Astrocyte (in vitro differentiated cells and primary cell): ENCODE measurements around the gene IFT52. TPM values are rescaled to one million over a fixed set of nuclear protein-coding genes. Genes with fewer than 3 reads are reported as not detected.

Experiments used
- DNase-seq: peaks from one replicate; pipeline ENCODE4 v3.0.0-alpha.2; 2010; ENCODE audit warnings: low read depth
- FAIRE-seq: peaks from 2 replicates; lab custom pipeline; 2011; peaks lifted over from hg19 to GRCh38; lab: Jason Lieb, UNC
- H2AFZ ChIP-seq: 2 replicates; pipeline ENCODE4 v1.6.0; 2012; ENCODE audit warnings: low read depth, low read length, inconsistent platforms
- H3K27ac ChIP-seq: 2 replicates; pipeline ENCODE4 v1.5.1; 2011; ENCODE audit warnings: low read depth, low read length, inconsistent platforms
- H3K27me3 ChIP-seq: 2 replicates; pipeline ENCODE4 v1.6.0; 2011; ENCODE audit warnings: low read length, inconsistent platforms; ENCODE audit not compliant: insufficient read depth
- H3K36me3 ChIP-seq: 2 replicates; pipeline ENCODE4 v1.5.1; 2011; ENCODE audit warnings: low read length, inconsistent platforms; ENCODE audit not compliant: insufficient read depth
- H3K4me1 ChIP-seq: 2 replicates; pipeline ENCODE4 v1.5.1; 2011; ENCODE audit warnings: low read length, inconsistent platforms; ENCODE audit not compliant: insufficient read depth
- H3K4me2 ChIP-seq: 2 replicates; pipeline ENCODE4 v1.6.0; 2012; ENCODE audit warnings: low read length, inconsistent platforms
- H3K4me3 ChIP-seq: 2 replicates; pipeline ENCODE4 v1.5.1; 2011; ENCODE audit warnings: low read depth, mild to moderate bottlenecking, low read length, inconsistent platforms; ENCODE audit not compliant: insufficient read depth
- H3K79me2 ChIP-seq: 2 replicates; pipeline ENCODE4 v1.6.0; 2012; ENCODE audit warnings: mild to moderate bottlenecking, low read length, inconsistent platforms; ENCODE audit not compliant: insufficient read depth
- H3K9ac ChIP-seq: 2 replicates; pipeline ENCODE4 v1.6.0; 2012; ENCODE audit warnings: mild to moderate bottlenecking, low read length, inconsistent platforms
- H3K9me3 ChIP-seq: 2 replicates; pipeline ENCODE4 v1.5.1; 2012; ENCODE audit warnings: low read depth, mild to moderate bottlenecking, low read length, inconsistent platforms; ENCODE audit not compliant: insufficient read depth
- H4K20me1 ChIP-seq: 2 replicates; pipeline ENCODE4 v1.6.0; 2012; ENCODE audit warnings: low read length, inconsistent platforms; ENCODE audit not compliant: insufficient read depth
- H3K27ac Mint-ChIP-seq: one replicate; pipeline ENCODE4 v1.8.0; 2021; ENCODE audit warnings: mild to moderate bottlenecking, mixed read lengths; ENCODE audit not compliant: unreplicated experiment
- H3K27me3 Mint-ChIP-seq: one replicate; pipeline ENCODE4 v1.8.0; 2021; ENCODE audit warnings: low read depth, mixed read lengths; ENCODE audit not compliant: unreplicated experiment
- H3K36me3 Mint-ChIP-seq: one replicate; pipeline ENCODE4 v1.8.0; 2021; ENCODE audit warnings: low read depth, mixed read lengths; ENCODE audit not compliant: unreplicated experiment
- H3K4me1 Mint-ChIP-seq: one replicate; pipeline ENCODE4 v1.8.0; 2021; ENCODE audit warnings: low read depth, mixed read lengths; ENCODE audit not compliant: unreplicated experiment
- H3K4me3 Mint-ChIP-seq: one replicate; pipeline ENCODE4 v1.8.0; 2021; ENCODE audit warnings: mild to moderate bottlenecking, moderate library complexity, mixed read lengths; ENCODE audit not compliant: unreplicated experiment
- H3K9me3 Mint-ChIP-seq: one replicate; pipeline ENCODE4 v1.8.0; 2021; ENCODE audit warnings: mild to moderate bottlenecking, mixed read lengths; ENCODE audit not compliant: unreplicated experiment
- CTCF ChIP-seq: IDR thresholded peaks from 2 replicates; pipeline ENCODE4 v1.5.1; 2011; ENCODE audit warnings: low read depth, mild to moderate bottlenecking, inconsistent platforms, low read length, moderate library complexity; ENCODE audit not compliant: insufficient read depth
- EZH2 ChIP-seq: IDR thresholded peaks from 2 replicates; pipeline ENCODE4 v1.6.1; 2012; ENCODE audit warnings: mild to moderate bottlenecking, low read length, inconsistent platforms; ENCODE audit not compliant: insufficient read depth
- total RNA-seq: library from RNA; stranded (reverse); gene quantifications from 2 replicates; pipeline ENCODE4 v1.2.1, GENCODE V29; 2021

Gene IFT52
- total RNA-seq, 1 donor from 2014 or later: 27.0 TPM

- no peak for TF ChIP-seq EZH2
- no peak for TF ChIP-seq CTCF
- no peak overlapping the region for H3K4me3 ChIP-seq
These were observed 31.4 kb upstream of the IFT52 start for GRCh38 chr20:43559147-43559987.

GRCh38 chr20:43560974-43561373 lies 29.8 kb upstream of the IFT52 start:
- H3K27ac ChIP-seq: no peak overlapping the region
- peaks cover 14% of the 10 kb centered on the region for H3K4me1 Mint-ChIP-seq
- H3K36me3 Mint-ChIP-seq: no peaks in the 10 kb centered on the region
- H2AFZ ChIP-seq: no peak overlapping the region
- H3K4me3 Mint-ChIP-seq: no peak overlapping the region
- no peaks in the 10 kb centered on the region for H3K9me3 ChIP-seq
- H3K27me3 Mint-ChIP-seq: peaks cover 7% of the 10 kb centered on the region
- TF ChIP-seq CTCF: no peak
- no peak for TF ChIP-seq EZH2
- FAIRE-seq (no peak), DNase-seq (no peak)
- no peak overlapping the region for H3K4me3 ChIP-seq
- H3K9me3 Mint-ChIP-seq: no peaks in the 10 kb centered on the region
- no peaks in the 10 kb centered on the region for H4K20me1 ChIP-seq
- H3K36me3 ChIP-seq: no peaks in the 10 kb centered on the region
- peaks cover 6% of the 10 kb centered on the region for H3K4me1 ChIP-seq
- no peaks in the 10 kb centered on the region for H3K27me3 ChIP-seq
- no peak overlapping the region for H3K4me2 ChIP-seq
- H3K9ac ChIP-seq: no peak overlapping the region
- no peak overlapping the region for H3K27ac Mint-ChIP-seq
- H3K79me2 ChIP-seq: no peaks in the 10 kb centered on the region

More at GRCh38 chr20:43559147-43559987, 31.4 kb upstream of the IFT52 start:
- H3K4me1 ChIP-seq: peaks cover 6% of the 10 kb centered on the region
- H3K79me2 ChIP-seq: no peaks in the 10 kb centered on the region
- H3K9me3 Mint-ChIP-seq: no peaks in the 10 kb centered on the region
- no peak overlapping the region for H3K4me2 ChIP-seq
- H2AFZ ChIP-seq: no peak overlapping the region
- H3K9ac ChIP-seq: no peak overlapping the region
- peak overlapping the region; percentile 28 for H3K4me3 Mint-ChIP-seq
- FAIRE-seq (no peak), DNase-seq (no peak)
- no peaks in the 10 kb centered on the region for H4K20me1 ChIP-seq
- H3K9me3 ChIP-seq: no peaks in the 10 kb centered on the region
- H3K27ac Mint-ChIP-seq: peak overlapping the region; percentile 4
- peaks cover 16% of the 10 kb centered on the region for H3K4me1 Mint-ChIP-seq
- peaks cover 4% of the 10 kb centered on the region for H3K27me3 Mint-ChIP-seq
- no peaks in the 10 kb centered on the region for H3K27me3 ChIP-seq
- H3K36me3 ChIP-seq: no peaks in the 10 kb centered on the region
- no peaks in the 10 kb centered on the region for H3K36me3 Mint-ChIP-seq
- H3K27ac ChIP-seq: no peak overlapping the region

- no peaks in the 10 kb centered on the region for H3K9me3 Mint-ChIP-seq
- H3K4me1 Mint-ChIP-seq: peaks cover 5% of the 10 kb centered on the region
- H3K27ac Mint-ChIP-seq: no peak overlapping the region
- no peak overlapping the region for H3K4me3 Mint-ChIP-seq
- no peak overlapping the region for H2AFZ ChIP-seq
- H3K4me3 ChIP-seq: no peak overlapping the region
- H3K79me2 ChIP-seq: no peaks in the 10 kb centered on the region
- FAIRE-seq (no peak), DNase-seq (no peak)
- H3K27ac ChIP-seq: no peak overlapping the region
- H3K36me3 Mint-ChIP-seq: no peaks in the 10 kb centered on the region
- H3K9me3 ChIP-seq: no peaks in the 10 kb centered on the region
- H3K27me3 ChIP-seq: no peaks in the 10 kb centered on the region
- no peaks in the 10 kb centered on the region for H4K20me1 ChIP-seq
- TF ChIP-seq EZH2 (no peak), CTCF (no peak)
- no peak overlapping the region for H3K4me2 ChIP-seq
- no peak overlapping the region for H3K9ac ChIP-seq
- peaks cover 18% of the 10 kb centered on the region for H3K27me3 Mint-ChIP-seq
- H3K4me1 ChIP-seq: peaks cover 3% of the 10 kb centered on the region
- H3K36me3 ChIP-seq: no peaks in the 10 kb centered on the region
These were observed 27.3 kb upstream of the IFT52 start for GRCh38 chr20:43563429-43563828.
